H1 (cell line): ENCODE measurements around the gene HM13. TPM values are rescaled to one million over a fixed set of nuclear protein-coding genes. Genes with fewer than 3 reads are reported as not detected.

Experiments
- CTCF ChIA-PET: fragments of 300-600 bp; sonication (Branson Sonifier 250); formaldehyde crosslinking; loops from one replicate; lab custom pipeline; 2021; ENCODE audit not compliant: partially characterized antibody; lab: Charles Lee
- POLR2A ChIA-PET: fragments of 300-600 bp; sonication (Branson Sonifier 250); formaldehyde crosslinking; loops from one replicate; lab custom pipeline; 2021; ENCODE audit warnings: inconsistent platforms; ENCODE audit not compliant: partially characterized antibody; lab: Charles Lee
- DNase-seq, 2 experiments: peaks; one replicate each; pipeline versions ENCODE4 v3.0.0 to v3.0.0-alpha.2; 2010 to 2022; ENCODE audit warnings: low spot score in 2 of 2, low read depth in 1 of 2, mixed read lengths in 1 of 2
- FAIRE-seq: peaks from 2 replicates; lab custom pipeline; 2011; peaks lifted over from hg19 to GRCh38; lab: Jason Lieb, UNC
- H2AFZ ChIP-seq: 2 replicates; pipeline ENCODE4 v1.8.1; 2012; ENCODE audit warnings: low read length, inconsistent platforms
- H2AK5ac ChIP-seq: 2 replicates; pipeline ENCODE4 v1.6.1; 2013; ENCODE audit warnings: low read depth, low read length
- H2BK120ac ChIP-seq: replicated peaks from 2 replicates; pipeline ENCODE3; 2013; ENCODE audit warnings: low read depth, low read length, inconsistent platforms
- H2BK12ac ChIP-seq: 2 replicates; pipeline ENCODE4 v1.6.1; 2013; ENCODE audit warnings: low read depth, low read length
- H2BK15ac ChIP-seq: 2 replicates; pipeline ENCODE4 v1.6.1; 2013; ENCODE audit warnings: low read length
- H2BK20ac ChIP-seq: 2 replicates; pipeline ENCODE4 v1.6.1; 2013; ENCODE audit warnings: low read length
- H2BK5ac ChIP-seq: 2 replicates; pipeline ENCODE4 v1.6.1; 2013; ENCODE audit warnings: low read depth, low read length
- H3K14ac ChIP-seq: 2 replicates; pipeline ENCODE4 v1.6.1; 2013; ENCODE audit warnings: inconsistent platforms; ENCODE audit not compliant: insufficient read length
- H3K18ac ChIP-seq: 2 replicates; pipeline ENCODE4 v1.6.1; 2013; ENCODE audit warnings: low read length; ENCODE audit errors: extremely low read depth
- H3K23ac ChIP-seq: 2 replicates; pipeline ENCODE4 v1.6.1; 2013; ENCODE audit warnings: inconsistent platforms; ENCODE audit not compliant: insufficient read length
- H3K23me2 ChIP-seq: 2 replicates; pipeline ENCODE4 v1.6.1; 2013; ENCODE audit warnings: low read depth, low read length
- H3K27ac ChIP-seq: 2 replicates; pipeline ENCODE4 v1.6.1; 2011; ENCODE audit warnings: low read depth, low read length, inconsistent platforms
- H3K27me3 ChIP-seq, 4 experiments: replicated peaks in 1 of 4; 1 replicate in 1 of 4; 2 replicates in 3 of 4; pipeline versions ENCODE4 v1.6.1 to v1.8.1; 2011 to 2013; ENCODE audit warnings: low read length in 3 of 4, mild to moderate bottlenecking in 3 of 4, inconsistent platforms in 2 of 4, mixed read lengths in 2 of 4, moderate library complexity in 1 of 4; ENCODE audit not compliant: control insufficient read depth in 3 of 4, insufficient read depth in 3 of 4; ENCODE audit errors: extremely low read depth in 1 of 4
- H3K36me3 ChIP-seq, 4 experiments: 2 replicates each; pipeline versions ENCODE4 v1.6.1 to v1.8.1; 2011 to 2013; ENCODE audit warnings: mild to moderate bottlenecking in 4 of 4, low read length in 3 of 4, moderate library complexity in 2 of 4, control low read depth in 1 of 4, inconsistent platforms in 1 of 4; ENCODE audit not compliant: insufficient read depth in 4 of 4, control insufficient read depth in 2 of 4
- H3K4ac ChIP-seq: replicated peaks from 2 replicates; pipeline ENCODE3; 2013; ENCODE audit warnings: low read length, low read depth, mixed read lengths, inconsistent platforms; ENCODE audit not compliant: insufficient read length
- H3K4me1 ChIP-seq, 4 experiments: replicated peaks in 1 of 4; 1 replicate in 1 of 4; 2 replicates in 3 of 4; pipeline versions ENCODE4 v1.6.1 to v1.8.1; 2011 to 2013; ENCODE audit warnings: low read length in 3 of 4, inconsistent platforms in 2 of 4, mixed read lengths in 1 of 4; ENCODE audit not compliant: insufficient read depth in 4 of 4, control insufficient read depth in 3 of 4
- H3K4me2 ChIP-seq, 2 experiments: 2 replicates each; pipeline versions ENCODE4 v1.6.1 to v1.8.1; 2011 to 2013; ENCODE audit warnings: low read depth in 2 of 2, low read length in 2 of 2, control low read depth in 1 of 2, inconsistent platforms in 1 of 2, mild to moderate bottlenecking in 1 of 2; ENCODE audit not compliant: insufficient read depth in 1 of 2
- H3K4me3 ChIP-seq, 4 experiments: fragments of 200-600, 300-600 bp in 1 of 4; sonication (generic), shearing (Covaris generic), sonication (Bioruptor Twin) in 1 of 4; 2 replicates each; pipeline versions ENCODE4 v1.5.1 to v1.8.1; 2011 to 2016; ENCODE audit warnings: low read length in 4 of 4, low read depth in 3 of 4, control low read depth in 2 of 4, inconsistent platforms in 2 of 4, mild to moderate bottlenecking in 2 of 4, mixed read lengths in 1 of 4, moderate library complexity in 1 of 4; ENCODE audit not compliant: insufficient read depth in 2 of 4; ENCODE audit errors: extremely low read depth in 1 of 4
- H3K56ac ChIP-seq: replicated peaks from 2 replicates; pipeline ENCODE3; 2013; ENCODE audit warnings: low read depth, mild to moderate bottlenecking, mixed read lengths, low read length, inconsistent platforms; ENCODE audit not compliant: insufficient read length
- H3K79me1 ChIP-seq: 2 replicates; pipeline ENCODE4 v1.6.1; 2013; ENCODE audit warnings: low read depth, low read length, control low read depth
- H3K79me2 ChIP-seq, 2 experiments: 2 replicates each; pipeline versions ENCODE4 v1.6.1 to v1.8.1; 2012 to 2013; ENCODE audit warnings: low read length in 2 of 2, mild to moderate bottlenecking in 2 of 2, inconsistent platforms in 1 of 2; ENCODE audit not compliant: insufficient read depth in 2 of 2, control insufficient read depth in 1 of 2
- H3K9ac ChIP-seq, 4 experiments: replicated peaks in 1 of 4; 1 replicate in 1 of 4; 2 replicates in 3 of 4; pipeline versions ENCODE4 v1.6.1 to v1.8.1; 2011 to 2013; ENCODE audit warnings: low read depth in 3 of 4, low read length in 3 of 4, control low read depth in 2 of 4, mild to moderate bottlenecking in 2 of 4, moderate library complexity in 2 of 4, inconsistent platforms in 1 of 4; ENCODE audit errors: extremely low read depth in 1 of 4
- H3K9me3 ChIP-seq, 2 experiments: 2 replicates each; pipeline versions ENCODE4 v1.6.1 to v1.8.1; 2012 to 2013; ENCODE audit warnings: mild to moderate bottlenecking in 2 of 2, moderate library complexity in 2 of 2, control low read depth in 1 of 2, inconsistent platforms in 1 of 2, low read depth in 1 of 2, low read length in 1 of 2, mixed read lengths in 1 of 2; ENCODE audit not compliant: insufficient read depth in 2 of 2
- H4K20me1 ChIP-seq, 2 experiments: replicated peaks in 1 of 2; 2 replicates each; pipeline versions ENCODE3 to v1.8.1; 2011 to 2013; ENCODE audit warnings: inconsistent platforms in 2 of 2, low read length in 2 of 2, mild to moderate bottlenecking in 1 of 2; ENCODE audit not compliant: insufficient read depth in 2 of 2, control insufficient read depth in 1 of 2
- H4K5ac ChIP-seq: 2 replicates; pipeline ENCODE4 v1.6.1; 2013; ENCODE audit warnings: low read length, low read depth, mixed read lengths, inconsistent platforms; ENCODE audit not compliant: insufficient read length
- H4K8ac ChIP-seq: 2 replicates; pipeline ENCODE4 v1.8.0; 2013; ENCODE audit warnings: mild to moderate bottlenecking, moderate library complexity, low read length, inconsistent platforms; ENCODE audit not compliant: insufficient read depth; ENCODE audit errors: extremely low read depth
- H4K91ac ChIP-seq: replicated peaks from 2 replicates; pipeline ENCODE3; 2013; ENCODE audit warnings: low read length, mixed read lengths, inconsistent platforms; ENCODE audit not compliant: insufficient read length
- JUND ChIP-seq: IDR thresholded peaks from 2 replicates; pipeline ENCODE4 v1.6.1; 2011; ENCODE audit warnings: mild to moderate bottlenecking, improper control_type of control experiment, low read length
- whole genome bisulfite sequencing, 2 experiments: shearing (Covaris generic) in 1 of 2; methylation state at CpG; one replicate each; pipeline versions ENCODE4 v1.1.6 to v1.1.7; 2013 to 2015; ENCODE audit warnings: low lambda C conversion rate in 2 of 2, mixed read lengths in 2 of 2, inconsistent platforms in 1 of 2, low coverage in 1 of 2, missing lambda C conversion rate in 1 of 2; ENCODE audit not compliant: insufficient replicate concordance in 2 of 2, insufficient coverage in 1 of 2, insufficient read length in 1 of 2; ENCODE audit errors: extremely low coverage in 1 of 2, missing lambda C conversion rate in 1 of 2; 5-methylcytosine and 5-hydroxymethylcytosine counted together
- polyA plus RNA-seq, 7 experiments: library from polyadenylated mRNA; depleted of rRNA in 3 of 7; stranded (reverse) in 5 of 7; unstranded in 2 of 7; fragments of >200 nt in 5 of 7; fragments of 200-250 nt in 2 of 7; gene quantifications; 1 replicate in 5 of 7; 2 replicates in 1 of 7; 4 replicates in 1 of 7; pipeline versions ENCODE4 v1.2.1 to v1.2.3, GENCODE V29; 2011 to 2013; ENCODE audit warnings: missing spikeins in 2 of 7, mixed read lengths in 2 of 7
- total RNA-seq: library from RNA; stranded (reverse); fragmentation: NEBNext Ultra II Directional; extraction: Animal tissue kit (Norgen Biotek cat#: 25700); gene quantifications from 2 replicates; pipeline ENCODE4 v1.2.1, GENCODE V29; 2021

Gene HM13
- total and polyA plus RNA-seq, 2 of the 8 experiments (the other 6 are each of a cell fraction or from before 2014, with no cell fraction given) = 118 to 183 TPM

DNA sequence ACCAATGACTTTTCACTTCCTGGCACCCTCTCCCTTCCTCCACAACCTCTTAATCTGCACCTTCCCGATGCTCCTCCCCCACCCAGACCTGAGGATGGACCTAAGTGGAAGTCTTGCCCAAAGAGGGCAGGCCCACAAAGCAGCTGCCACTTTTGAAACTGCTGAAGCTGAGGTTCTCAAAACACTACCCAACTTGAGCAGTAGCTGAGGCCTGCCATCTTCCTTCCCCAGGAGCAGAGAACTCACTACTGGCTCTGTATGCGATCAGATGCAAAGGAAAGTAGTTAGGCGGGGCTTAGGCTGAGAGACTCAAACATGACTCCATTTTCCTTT lies 1.5 kb downstream of the HM13 start:
- DNase-seq (no peak), FAIRE-seq (no peak)
- Histone ChIP-seq H3K36me3 (peaks cover 0 to 2% (median under 1%) of the 10 kb centered on the region in 4 experiments; a peak in 2 of 8 replicates), H2BK5ac (no peak overlapping the region), H3K18ac (no peak overlapping the region), H3K9ac (no peak overlapping the region), H3K4me1 (peaks cover 0 to 15% (median 7%) of the 10 kb centered on the region in 4 experiments; a peak in 4 of 7 replicates), H2BK20ac (no peak overlapping the region), H3K79me2 (peaks cover 7 to 41% of the 10 kb centered on the region in 2 experiments), H2AFZ (no peak overlapping the region), H3K56ac (no peak overlapping the region), H4K5ac (no peak overlapping the region), H2AK5ac (no peak overlapping the region), H3K4me3 (peak overlapping the region in 2 of 4 experiments; percentile 83 to 100; a peak in 5 of 8 replicates), H3K27me3 (no peaks in the 10 kb centered on the region), H3K23me2 (peaks cover 7% of the 10 kb centered on the region), H2BK12ac (no peak overlapping the region), H3K4me2 (peak overlapping the region; percentile 80 to 98; a peak in 3 of 4 replicates), H4K8ac (no peak overlapping the region), H3K14ac (no peak overlapping the region), H3K27ac (no peak overlapping the region), H3K9me3 (no peaks in the 10 kb centered on the region), H2BK15ac (no peak overlapping the region), H3K23ac (no peak overlapping the region), H4K91ac (no peak overlapping the region), H3K4ac (no peak overlapping the region), H4K20me1 (peaks cover 4 to 17% of the 10 kb centered on the region in 2 experiments), H3K79me1 (peaks cover 10% of the 10 kb centered on the region), H2BK120ac (no peak overlapping the region)
- CTCF ChIA-PET = interaction anchor here (0.8 to 2.1 kb wide), 3 partner anchors 13 to 97 kb away, joined by 3 to 6 read pairs (median 5); no protein-coding TSS in a partner anchor
- 88% methylated on average over 3 of the region's 3 CpGs; no CpG with 5 or more reads in 1 of the 2 experiments for WGBS, 2 experiments
- no peak for TF ChIP-seq JUND
- POLR2A ChIA-PET = interaction anchor here (1.0 to 2.5 kb wide), 2 partner anchors 12 to 89 kb away, joined by 3 to 5 read pairs; partner anchors contain the start of gene ID1
